Measurements from ENCODE around the gene CDK14.

The CDK14 gene

GRCh38 chr7:90856351-90857070 lies 260.4 kb downstream of the CDK14 start:
- DNase-seq = no peak

GRCh38 chr7:90857603-90858002 lies 261.5 kb downstream of the CDK14 start:
- no peak for DNase-seq

GRCh38 chr7:90858546-90858945 lies 262.4 kb downstream of the CDK14 start:
- no peak for DNase-seq

GRCh38 chr7:90859521-90859920 lies 263.4 kb downstream of the CDK14 start:
- no peak for DNase-seq

GRCh38 chr7:90864088-90864487 lies 268.0 kb downstream of the CDK14 start:
- no peak for DNase-seq

GRCh38 chr7:90869335-90869734 lies 273.2 kb downstream of the CDK14 start:
- no peak for DNase-seq

- DNase-seq = no peak
Observed at GRCh38 chr7:90876701-90877100, 280.6 kb downstream of the CDK14 start.

GRCh38 chr7:90877201-90877600 lies 281.1 kb downstream of the CDK14 start:
- no peak for DNase-seq

GRCh38 chr7:90879924-90880323 lies 283.8 kb downstream of the CDK14 start:
- DNase-seq = no peak

- DNase-seq = no peak
Observed at GRCh38 chr7:90886416-90886815, 290.3 kb downstream of the CDK14 start.

- DNase-seq = no peak
Observed at GRCh38 chr7:90889210-90889609, 293.1 kb downstream of the CDK14 start.

GRCh38 chr7:90889644-90890043 lies 293.5 kb downstream of the CDK14 start:
- no peak for DNase-seq

GRCh38 chr7:90891529-90891928 lies 295.4 kb downstream of the CDK14 start:
- no peak for DNase-seq

GRCh38 chr7:90892213-90892612 lies 296.1 kb downstream of the CDK14 start:
- no peak for DNase-seq

- no peak for DNase-seq
Observed at GRCh38 chr7:90894122-90894521, 298.0 kb downstream of the CDK14 start.

- DNase-seq = no peak
Observed at GRCh38 chr7:90896458-90896857, 300.3 kb downstream of the CDK14 start.

GRCh38 chr7:90897961-90898469 lies 301.9 kb downstream of the CDK14 start:
- no peak for DNase-seq

GRCh38 chr7:90900628-90901356 lies 304.7 kb downstream of the CDK14 start:
- no peak for DNase-seq

- DNase-seq = no peak
Observed at GRCh38 chr7:90903841-90904240, 307.7 kb downstream of the CDK14 start.

- no peak for DNase-seq
Observed at GRCh38 chr7:90910136-90910535, 314.0 kb downstream of the CDK14 start.

GRCh38 chr7:90916319-90916718 lies 320.2 kb downstream of the CDK14 start:
- DNase-seq = no peak

- DNase-seq = no peak
Observed at GRCh38 chr7:90917539-90917938, 321.4 kb downstream of the CDK14 start.

GRCh38 chr7:90918303-90918702 lies 322.2 kb downstream of the CDK14 start:
- DNase-seq = no peak

- DNase-seq = no peak
Observed at GRCh38 chr7:90919816-90920215, 323.7 kb downstream of the CDK14 start.

Measured in activated CD4-positive, alpha-beta T cell treated with anti-CD3 and anti-CD28 coated beads, Interleukin-2, Interleukin-6, amounts not matched to agents 100 ng/mL and 50 ng/mL, durations not matched to agents 16 hours and 8 hours (primary cell).